ENCODE measurements around the gene PTK6.

DNA sequence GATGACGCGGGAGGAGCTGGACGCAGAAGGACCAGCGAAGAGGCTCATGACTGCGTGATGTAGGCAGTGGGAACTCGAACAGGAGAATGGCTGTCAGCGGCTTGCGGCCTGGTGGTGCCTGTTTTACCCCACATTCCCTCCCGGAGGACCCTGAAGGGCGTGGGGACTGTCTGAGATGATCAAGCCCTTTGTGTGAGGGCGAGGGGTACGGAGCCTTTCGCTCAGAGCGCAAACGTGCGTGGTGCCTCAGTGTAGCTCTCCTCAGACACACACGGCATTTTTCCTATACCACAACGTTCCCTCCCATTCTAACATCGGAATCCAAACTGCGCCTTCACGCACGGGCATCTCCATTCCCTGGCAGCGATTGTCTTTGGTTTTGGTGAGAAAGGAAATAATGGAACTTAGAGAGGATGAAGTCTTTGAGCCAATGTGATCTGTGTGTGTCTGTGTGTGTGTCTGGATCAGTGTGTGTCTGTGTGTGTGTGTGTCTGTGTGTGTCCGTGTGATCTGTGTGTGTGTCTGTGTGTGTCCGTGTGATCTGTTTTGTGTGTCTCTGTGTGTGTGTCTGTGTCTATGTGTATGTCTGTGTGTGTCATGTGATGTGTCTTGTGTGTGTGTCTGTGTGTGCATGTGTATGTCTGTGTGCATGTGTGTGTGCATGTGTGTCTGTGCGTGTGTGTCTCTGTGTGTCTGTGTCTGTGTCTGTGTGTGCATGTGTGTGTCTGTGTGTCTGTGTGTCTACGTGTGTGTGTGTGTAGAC, 5.3 kb downstream of the PTK6 start:
- TF ChIP-seq, protein P1, sequence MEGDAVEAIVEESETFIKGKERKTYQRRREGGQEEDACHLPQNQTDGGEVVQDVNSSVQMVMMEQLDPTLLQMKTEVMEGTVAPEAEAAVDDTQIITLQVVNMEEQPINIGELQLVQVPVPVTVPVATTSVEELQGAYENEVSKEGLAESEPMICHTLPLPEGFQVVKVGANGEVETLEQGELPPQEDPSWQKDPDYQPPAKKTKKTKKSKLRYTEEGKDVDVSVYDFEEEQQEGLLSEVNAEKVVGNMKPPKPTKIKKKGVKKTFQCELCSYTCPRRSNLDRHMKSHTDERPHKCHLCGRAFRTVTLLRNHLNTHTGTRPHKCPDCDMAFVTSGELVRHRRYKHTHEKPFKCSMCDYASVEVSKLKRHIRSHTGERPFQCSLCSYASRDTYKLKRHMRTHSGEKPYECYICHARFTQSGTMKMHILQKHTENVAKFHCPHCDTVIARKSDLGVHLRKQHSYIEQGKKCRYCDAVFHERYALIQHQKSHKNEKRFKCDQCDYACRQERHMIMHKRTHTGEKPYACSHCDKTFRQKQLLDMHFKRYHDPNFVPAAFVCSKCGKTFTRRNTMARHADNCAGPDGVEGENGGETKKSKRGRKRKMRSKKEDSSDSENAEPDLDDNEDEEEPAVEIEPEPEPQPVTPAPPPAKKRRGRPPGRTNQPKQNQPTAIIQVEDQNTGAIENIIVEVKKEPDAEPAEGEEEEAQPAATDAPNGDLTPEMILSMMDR (IDR thresholded peaks at IDR 0.05): no peak
- TF ChIP-seq POLR2A (IDR thresholded peaks at IDR 0.05): no peak
